GM18502 (cell line): ENCODE measurements around the gene ASTN2.

Source experiments
- ATAC-seq: cut with Tn5 transposase; IDR thresholded peaks from one replicate; pipeline ENCODE4 v1.9.1; 2021; ENCODE audit warnings: mild to moderate bottlenecking; ENCODE audit not compliant: unreplicated experiment, poor library complexity

ASTN2 gene

DNA sequence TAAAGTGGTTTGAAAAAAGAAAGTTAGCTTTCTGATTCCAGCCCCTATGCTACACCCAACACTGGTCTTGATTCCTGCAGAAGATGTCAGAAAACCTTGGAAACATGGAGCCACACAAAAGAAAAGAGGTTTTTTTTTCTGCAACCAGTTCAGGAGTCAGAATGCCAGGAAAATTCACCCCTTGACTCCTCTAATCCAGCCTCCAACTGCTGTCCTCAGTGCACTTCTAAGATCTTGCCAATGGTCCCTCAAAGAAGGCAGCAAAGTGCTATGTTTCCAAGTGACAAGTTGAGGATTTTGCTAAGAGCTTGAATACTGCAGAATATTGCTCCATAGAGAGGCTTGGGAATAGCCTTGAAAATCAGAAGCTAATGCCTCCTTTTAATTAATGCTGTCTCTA lies 617.6 kb downstream of the ASTN2 start:
- no peak for ATAC-seq

- no peak for ATAC-seq
Observed at GRCh38 chr9:116796669-116797068, 618.2 kb downstream of the ASTN2 start.

DNA sequence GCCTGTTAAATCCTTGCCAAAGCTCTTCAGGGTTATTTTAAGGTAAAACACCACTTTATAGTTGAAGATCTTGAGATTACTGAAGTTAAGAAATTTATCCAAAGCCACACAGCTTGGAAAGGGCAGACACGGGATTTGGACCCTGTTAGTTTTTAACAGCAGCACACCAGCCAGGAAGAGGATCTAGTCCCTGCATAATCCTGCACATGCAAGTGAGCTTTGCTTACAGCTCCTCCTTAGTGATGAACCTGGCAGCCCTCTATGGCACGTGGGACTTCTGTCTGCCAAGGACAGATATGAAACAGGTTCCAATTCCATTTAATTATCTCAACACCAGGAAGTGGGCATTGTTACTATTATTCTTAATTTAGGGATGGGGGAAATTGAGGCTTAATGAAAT lies 619.0 kb downstream of the ASTN2 start:
- ATAC-seq: no peak

- no peak for ATAC-seq
Observed at GRCh38 chr9:116792271-116792670, 622.6 kb downstream of the ASTN2 start.

- no peak for ATAC-seq
Observed at GRCh38 chr9:116791326-116791725, 623.5 kb downstream of the ASTN2 start.

- no peak for ATAC-seq
Observed at GRCh38 chr9:116789081-116789480, 625.8 kb downstream of the ASTN2 start.

DNA sequence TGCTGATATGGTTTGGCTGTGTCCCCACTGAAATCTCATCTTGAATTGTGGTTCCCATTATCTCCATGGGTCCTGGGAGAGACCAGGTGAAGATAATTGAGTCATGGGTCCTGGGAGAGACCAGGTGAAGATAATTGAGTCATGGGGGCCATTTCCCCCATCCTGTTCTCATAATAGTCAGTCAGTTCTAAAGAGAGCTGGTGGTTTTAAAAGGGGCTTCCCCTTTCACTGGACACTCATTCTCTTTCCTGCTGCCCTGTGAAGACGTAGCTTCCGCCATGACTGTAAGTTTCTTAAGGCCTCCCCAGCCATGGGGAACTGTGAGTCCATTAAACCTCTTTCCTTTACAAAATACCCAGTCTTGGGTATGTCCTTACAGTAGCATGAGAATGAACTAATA lies 628.1 kb downstream of the ASTN2 start:
- no peak for ATAC-seq

GRCh38 chr9:116777116-116777515 lies 637.7 kb downstream of the ASTN2 start:
- no peak for ATAC-seq

- ATAC-seq: no peak
Observed at GRCh38 chr9:116774421-116775180, 640.3 kb downstream of the ASTN2 start.

DNA sequence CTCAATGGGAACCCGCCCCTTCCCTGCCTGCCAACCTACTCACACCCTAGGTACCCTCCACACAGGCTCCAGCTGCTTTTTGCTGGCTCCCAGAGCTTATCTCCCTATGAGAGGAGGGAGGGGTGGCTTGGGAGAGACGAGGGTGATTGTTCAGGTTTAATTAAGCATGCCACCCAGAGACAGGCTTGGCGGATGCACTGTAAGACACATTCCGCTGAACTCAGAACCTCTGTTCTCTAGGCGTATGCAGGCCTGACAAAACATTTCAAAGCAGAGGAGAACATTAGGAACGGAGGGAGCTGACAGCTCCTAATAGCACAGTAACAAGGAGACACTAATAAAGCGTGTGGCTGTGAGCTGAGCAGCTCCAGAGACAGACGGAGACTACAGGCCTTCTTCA lies 647.6 kb downstream of the ASTN2 start:
- ATAC-seq: no peak

DNA sequence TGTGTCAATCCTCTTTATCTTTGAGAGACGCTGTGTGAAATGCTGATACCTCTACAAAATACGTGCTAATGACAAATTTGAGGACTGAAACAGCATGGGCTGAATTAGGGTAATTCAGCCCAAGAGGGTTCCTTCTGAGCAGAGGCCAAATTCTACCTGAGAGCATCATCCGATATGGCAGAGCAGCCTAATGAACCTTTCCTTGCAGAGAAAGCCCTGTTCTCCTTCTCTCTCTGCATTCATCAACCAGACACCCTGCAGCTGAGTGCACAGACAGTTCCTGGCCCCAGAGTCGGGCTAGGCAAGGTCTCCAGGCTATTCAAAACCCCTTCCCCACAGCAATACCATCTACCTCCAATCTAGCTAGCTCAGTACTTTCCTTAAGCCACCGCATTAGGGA lies 649.8 kb downstream of the ASTN2 start:
- no peak for ATAC-seq

GRCh38 chr9:116763770-116764169 lies 651.1 kb downstream of the ASTN2 start:
- ATAC-seq: no peak

DNA sequence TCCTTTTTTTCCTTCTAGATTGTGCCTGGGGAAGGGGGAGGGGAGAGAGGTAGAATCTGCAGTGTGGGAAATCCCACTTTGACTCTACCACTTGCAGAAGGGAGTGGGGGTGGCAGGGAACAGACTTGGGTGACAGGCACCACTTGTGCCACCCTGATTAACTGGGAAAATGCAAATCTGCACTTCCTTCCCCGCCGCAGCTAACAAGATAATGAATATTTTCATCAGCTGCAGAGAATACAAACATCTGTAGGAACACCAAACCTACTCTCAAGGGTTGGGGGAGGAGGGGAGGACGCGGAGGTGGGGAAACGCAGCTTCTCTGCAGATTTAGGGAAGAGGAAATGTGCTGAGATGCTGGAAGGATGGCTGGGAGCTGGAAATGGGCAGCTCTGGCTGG lies 654.2 kb downstream of the ASTN2 start:
- ATAC-seq: no peak

DNA sequence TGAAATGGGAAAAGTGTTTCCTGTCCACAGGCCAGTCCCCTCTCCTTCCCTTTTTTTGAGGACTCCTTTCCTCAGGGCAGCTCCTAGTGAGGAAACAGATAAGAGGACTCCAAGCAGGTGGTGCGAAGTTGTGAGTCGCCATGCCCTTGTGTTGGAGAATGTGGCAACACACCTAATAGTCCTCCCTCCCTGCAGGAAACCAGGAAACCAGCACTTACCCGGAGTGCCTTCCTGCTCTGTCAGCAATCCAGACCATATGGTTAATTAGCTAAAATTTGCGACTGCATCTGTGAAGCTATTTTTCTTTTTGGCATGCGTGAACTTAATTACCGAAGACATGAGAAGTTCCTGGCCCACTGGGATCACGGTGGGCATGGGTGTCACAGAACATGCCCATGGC lies 657.8 kb downstream of the ASTN2 start:
- no peak for ATAC-seq

- ATAC-seq: no peak
Observed at GRCh38 chr9:116753389-116753788, 661.5 kb downstream of the ASTN2 start.

- ATAC-seq: no peak
Observed at GRCh38 chr9:116750510-116750909, 664.3 kb downstream of the ASTN2 start.

GRCh38 chr9:116749772-116750171 lies 665.1 kb downstream of the ASTN2 start:
- ATAC-seq: no peak

GRCh38 chr9:116749176-116749575 lies 665.7 kb downstream of the ASTN2 start:
- ATAC-seq: no peak

DNA sequence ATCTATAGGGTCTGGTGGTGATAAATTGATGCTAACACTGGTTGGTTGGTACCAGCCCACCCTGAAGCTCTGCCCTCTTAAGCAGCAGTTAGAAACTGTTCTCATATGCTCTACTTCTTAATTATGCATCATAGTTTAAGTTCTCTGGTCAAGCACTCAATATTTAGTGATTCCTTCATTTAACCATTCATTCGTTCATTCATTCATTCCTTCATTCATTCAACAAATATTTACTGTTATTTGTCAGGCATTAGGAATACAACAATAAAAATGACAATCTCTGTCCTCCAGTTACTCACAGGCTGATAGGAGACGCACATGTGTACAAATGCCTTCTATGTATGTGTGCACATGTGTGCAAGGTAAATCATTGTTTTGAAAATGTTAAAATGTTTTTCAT lies 673.1 kb downstream of the ASTN2 start:
- ATAC-seq: no peak

DNA sequence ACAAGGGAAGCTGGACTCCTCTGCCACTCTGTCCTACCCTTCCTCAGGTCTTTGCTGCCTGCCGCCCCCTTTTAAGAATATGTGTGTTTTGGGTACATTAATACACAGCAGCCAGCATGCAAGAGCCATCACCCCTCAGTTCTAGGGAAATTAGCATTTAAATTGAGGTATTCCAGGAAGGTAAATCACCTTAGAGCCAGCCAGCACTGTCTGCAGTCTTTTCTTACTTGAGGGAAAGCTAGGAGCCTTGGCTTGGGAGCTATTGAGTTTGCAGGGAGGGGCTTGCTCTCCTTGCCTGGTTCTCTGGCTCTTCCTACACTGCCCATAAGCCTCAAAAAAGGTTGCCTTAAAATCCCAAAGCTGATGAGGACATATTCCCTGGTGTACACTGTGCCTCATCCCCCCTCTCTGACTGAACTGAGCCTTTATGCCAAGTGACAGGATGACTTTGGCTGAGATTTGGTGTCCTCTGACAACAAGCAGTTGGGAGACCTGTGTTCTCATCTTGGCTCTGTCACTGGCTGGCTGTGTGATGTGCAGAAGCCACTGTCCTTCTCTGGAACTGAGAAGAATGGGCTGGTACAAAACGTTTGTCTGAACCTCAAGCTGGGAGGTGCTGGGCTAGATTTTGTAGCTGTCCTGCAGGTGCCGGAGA lies 673.6 kb downstream of the ASTN2 start:
- ATAC-seq: no peak

DNA sequence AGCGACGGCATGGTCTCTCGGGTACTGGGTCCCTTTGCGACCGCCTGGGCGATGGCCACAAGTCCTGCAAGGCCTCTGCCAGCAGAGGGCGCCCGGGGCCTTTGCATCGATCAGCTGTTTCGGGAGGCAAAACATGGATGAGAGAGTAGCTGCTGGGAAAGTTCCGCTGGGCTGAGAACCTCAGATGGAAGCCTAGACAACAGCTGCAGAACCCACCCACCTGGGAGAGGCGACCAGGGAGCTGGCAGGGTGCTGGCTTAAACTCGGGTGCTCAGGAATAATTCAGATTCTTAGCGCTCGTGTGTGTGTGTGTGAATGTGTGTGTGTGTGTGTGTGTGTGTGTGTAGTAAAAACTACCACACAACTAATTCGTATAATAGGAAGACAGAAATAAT lies 677.7 kb downstream of the ASTN2 start:
- ATAC-seq: peak; percentile 76
